H9 (cell line): Measurements from ENCODE around the gene SMAD6. TPM values are rescaled to one million over a fixed set of nuclear protein-coding genes. Genes with fewer than 3 reads are reported as not detected.

Source experiments
- DNase-seq: peaks from one replicate; pipeline ENCODE4 v3.0.0-alpha.2; 2017
- H2AFZ ChIP-seq: one replicate; pipeline ENCODE4 v1.6.1; 2013; ENCODE audit warnings: mild to moderate bottlenecking, low read length, control low read depth, moderate library complexity
- H2AK5ac ChIP-seq: 2 replicates; pipeline ENCODE4 v1.6.1; 2013; ENCODE audit warnings: low read length, control low read depth, mixed read lengths; ENCODE audit not compliant: insufficient read length
- H2BK120ac ChIP-seq: one replicate; pipeline ENCODE4 v1.6.1; 2013; ENCODE audit warnings: low read depth, mild to moderate bottlenecking, low read length, control low read depth, inconsistent platforms; ENCODE audit not compliant: poor library complexity, severe bottlenecking
- H2BK12ac ChIP-seq: 2 replicates; pipeline ENCODE4 v1.6.1; 2013; ENCODE audit warnings: low read length, control low read depth, mixed read lengths, low read depth; ENCODE audit not compliant: insufficient read length
- H2BK15ac ChIP-seq: 2 replicates; pipeline ENCODE4 v1.6.1; 2013; ENCODE audit warnings: low read depth, low read length, control low read depth
- H2BK20ac ChIP-seq: one replicate; pipeline ENCODE4 v1.6.1; 2013; ENCODE audit warnings: low read depth, mild to moderate bottlenecking, low read length, control low read depth, inconsistent platforms; ENCODE audit not compliant: poor library complexity, severe bottlenecking
- H2BK5ac ChIP-seq: 2 replicates; pipeline ENCODE4 v1.6.1; 2013; ENCODE audit warnings: low read length, control low read depth, mixed read lengths; ENCODE audit not compliant: insufficient read length
- H3K14ac ChIP-seq: 2 replicates; pipeline ENCODE4 v1.6.1; 2013; ENCODE audit warnings: low read length, control low read depth; ENCODE audit not compliant: insufficient read depth
- H3K18ac ChIP-seq: 2 replicates; pipeline ENCODE4 v1.6.1; 2013; ENCODE audit warnings: low read depth, mild to moderate bottlenecking, mixed read lengths, low read length, control low read depth; ENCODE audit not compliant: insufficient read length
- H3K23ac ChIP-seq: 2 replicates; pipeline ENCODE4 v1.6.1; 2013; ENCODE audit warnings: low read length, control low read depth, mixed read lengths, low read depth; ENCODE audit not compliant: insufficient read length
- H3K23me2 ChIP-seq: 2 replicates; pipeline ENCODE4 v1.6.1; 2013; ENCODE audit warnings: low read depth, mild to moderate bottlenecking, mixed read lengths, low read length, control low read depth; ENCODE audit not compliant: insufficient read length, poor library complexity, severe bottlenecking
- H3K27ac ChIP-seq: 2 replicates; pipeline ENCODE4 v1.5.1; 2013; ENCODE audit warnings: low read length, control low read depth, mixed read lengths, low read depth; ENCODE audit not compliant: insufficient read length
- H3K27me3 ChIP-seq: 2 replicates; pipeline ENCODE4 v1.6.1; 2013; ENCODE audit warnings: low read length, control low read depth, inconsistent platforms; ENCODE audit not compliant: insufficient read depth
- H3K4ac ChIP-seq: 2 replicates; pipeline ENCODE4 v1.6.1; 2013; ENCODE audit warnings: low read depth, mild to moderate bottlenecking, control low read depth, inconsistent platforms, low read length, moderate library complexity
- H3K4me1 ChIP-seq: 2 replicates; pipeline ENCODE4 v1.6.1; 2013; ENCODE audit warnings: low read length, control low read depth, inconsistent platforms; ENCODE audit not compliant: insufficient read depth
- H3K4me2 ChIP-seq: 2 replicates; pipeline ENCODE4 v1.6.1; 2013; ENCODE audit warnings: low read length, control low read depth, mixed read lengths; ENCODE audit not compliant: insufficient read length, insufficient read depth
- H3K56ac ChIP-seq: 2 replicates; pipeline ENCODE4 v1.6.1; 2013; ENCODE audit warnings: low read depth, mild to moderate bottlenecking, mixed read lengths, low read length, control low read depth; ENCODE audit not compliant: insufficient read length
- H3K79me1 ChIP-seq: 2 replicates; pipeline ENCODE4 v1.6.1; 2013; ENCODE audit warnings: low read depth, mild to moderate bottlenecking, moderate library complexity, low read length, control low read depth, inconsistent platforms; ENCODE audit not compliant: insufficient read depth, poor library complexity, severe bottlenecking
- H3K79me2 ChIP-seq: 2 replicates; pipeline ENCODE4 v1.6.1; 2013; ENCODE audit warnings: low read length, control low read depth, inconsistent platforms; ENCODE audit not compliant: insufficient read depth
- H3K9ac ChIP-seq: 2 replicates; pipeline ENCODE4 v1.6.1; 2013; ENCODE audit warnings: low read length, control low read depth, mixed read lengths; ENCODE audit not compliant: insufficient read length; ENCODE audit errors: extremely low read depth
- H3K9me3 ChIP-seq: one replicate; pipeline ENCODE4 v1.6.1; 2013; ENCODE audit warnings: low read depth, low read length, inconsistent platforms; ENCODE audit not compliant: control insufficient read depth
- H3T11ph ChIP-seq: one replicate; pipeline ENCODE4 v1.6.1; 2013; ENCODE audit warnings: mild to moderate bottlenecking, low read length, control low read depth, inconsistent platforms
- H4K20me1 ChIP-seq: one replicate; pipeline ENCODE4 v1.6.1; 2013; ENCODE audit not compliant: control insufficient read depth, insufficient read length, insufficient read depth
- H4K5ac ChIP-seq: 2 replicates; pipeline ENCODE4 v1.6.1; 2013; ENCODE audit warnings: low read depth, mild to moderate bottlenecking, mixed read lengths, low read length, control low read depth; ENCODE audit not compliant: insufficient read length
- H4K8ac ChIP-seq: replicated peaks from 2 replicates; pipeline ENCODE4 v1.6.1; 2013; ENCODE audit warnings: low read length, control low read depth, mixed read lengths, low read depth; ENCODE audit not compliant: insufficient read length
- H4K91ac ChIP-seq: 2 replicates; pipeline ENCODE4 v1.6.1; 2013; ENCODE audit warnings: low read depth, mild to moderate bottlenecking, moderate library complexity, mixed read lengths, low read length, control low read depth; ENCODE audit not compliant: insufficient read length
- H3K27ac Mint-ChIP-seq, 3 experiments: 2 replicates in 2 of 3; 3 replicates in 1 of 3; pipeline ENCODE4 v1.8.0; 2020 to 2021; ENCODE audit warnings: mixed read lengths in 3 of 3, mild to moderate bottlenecking in 1 of 3, moderate library complexity in 1 of 3
- H3K27me3 Mint-ChIP-seq: 2 replicates; pipeline ENCODE4 v1.8.0; 2021; ENCODE audit warnings: low read depth, mild to moderate bottlenecking, moderate library complexity, mixed read lengths
- H3K36me3 Mint-ChIP-seq, 3 experiments: 2 replicates in 2 of 3; 3 replicates in 1 of 3; pipeline ENCODE4 v1.8.0; 2020 to 2021; ENCODE audit warnings: low read depth in 3 of 3, mixed read lengths in 3 of 3; ENCODE audit not compliant: insufficient read depth in 1 of 3
- H3K4me1 Mint-ChIP-seq, 2 experiments: 2 replicates each; pipeline ENCODE4 v1.8.0; 2020; ENCODE audit warnings: mixed read lengths in 2 of 2
- H3K4me3 Mint-ChIP-seq, 2 experiments: 2 replicates in 1 of 2; 3 replicates in 1 of 2; pipeline ENCODE4 v1.8.0; 2020 to 2021; ENCODE audit warnings: mild to moderate bottlenecking in 2 of 2, mixed read lengths in 2 of 2, moderate library complexity in 1 of 2
- H3K9me3 Mint-ChIP-seq, 2 experiments: 2 replicates in 1 of 2; 3 replicates in 1 of 2; pipeline ENCODE4 v1.8.0; 2020; ENCODE audit warnings: mild to moderate bottlenecking in 2 of 2, mixed read lengths in 2 of 2, moderate library complexity in 1 of 2
- CTCF ChIP-seq: fragments of 200-600 bp; sonication (generic); conservative IDR thresholded peaks from 3 replicates; pipeline ENCODE4 v1.8.0; 2021; ENCODE audit warnings: antibody characterized with exemption, mild to moderate bottlenecking
- WGBS: extraction: QIAGEN DNeasy Blood & Tissue Kit; methylation state at CpG from one replicate; pipeline ENCODE4 v1.1.7; 2013; ENCODE audit warnings: missing lambda C conversion rate, low lambda C conversion rate, mixed read lengths; ENCODE audit not compliant: insufficient read length; ENCODE audit errors: extremely low coverage; 5-methylcytosine and 5-hydroxymethylcytosine counted together
- total RNA-seq: library from RNA; stranded (reverse); gene quantifications from 2 replicates; pipeline ENCODE4 v1.2.1, GENCODE V29; 2021

Gene SMAD6
- total RNA-seq, 1 experiment from 2014 or later: 6.0 TPM

GRCh38 chr15:66764072-66764786 lies 62.2 kb downstream of the SMAD6 start:
- H3K27ac ChIP-seq: no peak overlapping the region
- H3K36me3 Mint-ChIP-seq: no peaks in the 10 kb centered on the region
- no peak overlapping the region for H2BK20ac ChIP-seq
- H3K27me3 Mint-ChIP-seq: no peaks in the 10 kb centered on the region
- no peak overlapping the region for H3K27ac Mint-ChIP-seq
- no peak overlapping the region for H2BK15ac ChIP-seq
- no peak overlapping the region for H3K9ac ChIP-seq
- H3K79me2 ChIP-seq: no peaks in the 10 kb centered on the region
- no peak overlapping the region for H2AFZ ChIP-seq
- no peak overlapping the region for H2BK120ac ChIP-seq
- H3K56ac ChIP-seq: no peak overlapping the region
- H3K23me2 ChIP-seq: no peaks in the 10 kb centered on the region
- no peak overlapping the region for H4K91ac ChIP-seq
- H3K9me3 Mint-ChIP-seq: no peaks in the 10 kb centered on the region
- TF ChIP-seq CTCF: no peak
- no peak overlapping the region for H2AK5ac ChIP-seq
- no peaks in the 10 kb centered on the region for H3K4me1 ChIP-seq
- H4K5ac ChIP-seq: no peak overlapping the region
- no peaks in the 10 kb centered on the region for H3K9me3 ChIP-seq
- H2BK12ac ChIP-seq: no peak overlapping the region
- no peaks in the 10 kb centered on the region for H3K79me1 ChIP-seq
- no peak overlapping the region for H3K18ac ChIP-seq
- H3K4me2 ChIP-seq: no peak overlapping the region
- H3K27me3 ChIP-seq: no peaks in the 10 kb centered on the region
- WGBS: no CpG with 5 or more reads among the region's 12 CpGs
- H3K4me3 Mint-ChIP-seq: no peak overlapping the region
- no peak overlapping the region for H4K8ac ChIP-seq
- H3K14ac ChIP-seq: no peak overlapping the region
- no peak overlapping the region for H3K4ac ChIP-seq
- no peak overlapping the region for H3T11ph ChIP-seq
- H3K23ac ChIP-seq: no peak overlapping the region
- H3K4me1 Mint-ChIP-seq: peaks cover 35 to 43% of the 10 kb centered on the region in 2 experiments
- no peak overlapping the region for H2BK5ac ChIP-seq
- H4K20me1 ChIP-seq: no peaks in the 10 kb centered on the region
- DNase-seq: no peak
